H1 (cell line): ENCODE measurements around the gene SH2D5. TPM values are rescaled to one million over a fixed set of nuclear protein-coding genes. Genes with fewer than 3 reads are reported as not detected.

Source experiments
- CTCF ChIA-PET: fragments of 300-600 bp; sonication (Branson Sonifier 250); formaldehyde crosslinking; loops from one replicate; lab custom pipeline; 2021; ENCODE audit not compliant: partially characterized antibody; lab: Charles Lee
- POLR2A ChIA-PET: fragments of 300-600 bp; sonication (Branson Sonifier 250); formaldehyde crosslinking; loops from one replicate; lab custom pipeline; 2021; ENCODE audit warnings: inconsistent platforms; ENCODE audit not compliant: partially characterized antibody; lab: Charles Lee
- DNase-seq, 2 experiments: peaks; one replicate each; pipeline versions ENCODE4 v3.0.0 to v3.0.0-alpha.2; 2010 to 2022; ENCODE audit warnings: low spot score in 2 of 2, low read depth in 1 of 2, mixed read lengths in 1 of 2
- FAIRE-seq: peaks from 2 replicates; lab custom pipeline; 2011; peaks lifted over from hg19 to GRCh38; lab: Jason Lieb, UNC
- H2AFZ ChIP-seq: 2 replicates; pipeline ENCODE4 v1.8.1; 2012; ENCODE audit warnings: low read length, inconsistent platforms
- H2AK5ac ChIP-seq: 2 replicates; pipeline ENCODE4 v1.6.1; 2013; ENCODE audit warnings: low read depth, low read length
- H2BK120ac ChIP-seq: replicated peaks from 2 replicates; pipeline ENCODE3; 2013; ENCODE audit warnings: low read depth, low read length, inconsistent platforms
- H2BK12ac ChIP-seq: 2 replicates; pipeline ENCODE4 v1.6.1; 2013; ENCODE audit warnings: low read depth, low read length
- H2BK15ac ChIP-seq: 2 replicates; pipeline ENCODE4 v1.6.1; 2013; ENCODE audit warnings: low read length
- H2BK20ac ChIP-seq: 2 replicates; pipeline ENCODE4 v1.6.1; 2013; ENCODE audit warnings: low read length
- H2BK5ac ChIP-seq: 2 replicates; pipeline ENCODE4 v1.6.1; 2013; ENCODE audit warnings: low read depth, low read length
- H3K14ac ChIP-seq: 2 replicates; pipeline ENCODE4 v1.6.1; 2013; ENCODE audit warnings: inconsistent platforms; ENCODE audit not compliant: insufficient read length
- H3K18ac ChIP-seq: 2 replicates; pipeline ENCODE4 v1.6.1; 2013; ENCODE audit warnings: low read length; ENCODE audit errors: extremely low read depth
- H3K23ac ChIP-seq: 2 replicates; pipeline ENCODE4 v1.6.1; 2013; ENCODE audit warnings: inconsistent platforms; ENCODE audit not compliant: insufficient read length
- H3K23me2 ChIP-seq: 2 replicates; pipeline ENCODE4 v1.6.1; 2013; ENCODE audit warnings: low read depth, low read length
- H3K27ac ChIP-seq: 2 replicates; pipeline ENCODE4 v1.6.1; 2011; ENCODE audit warnings: low read depth, low read length, inconsistent platforms
- H3K27me3 ChIP-seq, 4 experiments: replicated peaks in 1 of 4; 1 replicate in 1 of 4; 2 replicates in 3 of 4; pipeline versions ENCODE4 v1.6.1 to v1.8.1; 2011 to 2013; ENCODE audit warnings: low read length in 3 of 4, mild to moderate bottlenecking in 3 of 4, inconsistent platforms in 2 of 4, mixed read lengths in 2 of 4, moderate library complexity in 1 of 4; ENCODE audit not compliant: control insufficient read depth in 3 of 4, insufficient read depth in 3 of 4; ENCODE audit errors: extremely low read depth in 1 of 4
- H3K36me3 ChIP-seq, 4 experiments: 2 replicates each; pipeline versions ENCODE4 v1.6.1 to v1.8.1; 2011 to 2013; ENCODE audit warnings: mild to moderate bottlenecking in 4 of 4, low read length in 3 of 4, moderate library complexity in 2 of 4, control low read depth in 1 of 4, inconsistent platforms in 1 of 4; ENCODE audit not compliant: insufficient read depth in 4 of 4, control insufficient read depth in 2 of 4
- H3K4ac ChIP-seq: replicated peaks from 2 replicates; pipeline ENCODE3; 2013; ENCODE audit warnings: low read length, low read depth, mixed read lengths, inconsistent platforms; ENCODE audit not compliant: insufficient read length
- H3K4me1 ChIP-seq, 4 experiments: replicated peaks in 1 of 4; 1 replicate in 1 of 4; 2 replicates in 3 of 4; pipeline versions ENCODE4 v1.6.1 to v1.8.1; 2011 to 2013; ENCODE audit warnings: low read length in 3 of 4, inconsistent platforms in 2 of 4, mixed read lengths in 1 of 4; ENCODE audit not compliant: insufficient read depth in 4 of 4, control insufficient read depth in 3 of 4
- H3K4me2 ChIP-seq, 2 experiments: 2 replicates each; pipeline versions ENCODE4 v1.6.1 to v1.8.1; 2011 to 2013; ENCODE audit warnings: low read depth in 2 of 2, low read length in 2 of 2, control low read depth in 1 of 2, inconsistent platforms in 1 of 2, mild to moderate bottlenecking in 1 of 2; ENCODE audit not compliant: insufficient read depth in 1 of 2
- H3K4me3 ChIP-seq, 4 experiments: fragments of 200-600, 300-600 bp in 1 of 4; sonication (generic), shearing (Covaris generic), sonication (Bioruptor Twin) in 1 of 4; 2 replicates each; pipeline versions ENCODE4 v1.5.1 to v1.8.1; 2011 to 2016; ENCODE audit warnings: low read length in 4 of 4, low read depth in 3 of 4, control low read depth in 2 of 4, inconsistent platforms in 2 of 4, mild to moderate bottlenecking in 2 of 4, mixed read lengths in 1 of 4, moderate library complexity in 1 of 4; ENCODE audit not compliant: insufficient read depth in 2 of 4; ENCODE audit errors: extremely low read depth in 1 of 4
- H3K56ac ChIP-seq: replicated peaks from 2 replicates; pipeline ENCODE3; 2013; ENCODE audit warnings: low read depth, mild to moderate bottlenecking, mixed read lengths, low read length, inconsistent platforms; ENCODE audit not compliant: insufficient read length
- H3K79me1 ChIP-seq: 2 replicates; pipeline ENCODE4 v1.6.1; 2013; ENCODE audit warnings: low read depth, low read length, control low read depth
- H3K79me2 ChIP-seq, 2 experiments: 2 replicates each; pipeline versions ENCODE4 v1.6.1 to v1.8.1; 2012 to 2013; ENCODE audit warnings: low read length in 2 of 2, mild to moderate bottlenecking in 2 of 2, inconsistent platforms in 1 of 2; ENCODE audit not compliant: insufficient read depth in 2 of 2, control insufficient read depth in 1 of 2
- H3K9ac ChIP-seq, 4 experiments: replicated peaks in 1 of 4; 1 replicate in 1 of 4; 2 replicates in 3 of 4; pipeline versions ENCODE4 v1.6.1 to v1.8.1; 2011 to 2013; ENCODE audit warnings: low read depth in 3 of 4, low read length in 3 of 4, control low read depth in 2 of 4, mild to moderate bottlenecking in 2 of 4, moderate library complexity in 2 of 4, inconsistent platforms in 1 of 4; ENCODE audit errors: extremely low read depth in 1 of 4
- H3K9me3 ChIP-seq, 2 experiments: 2 replicates each; pipeline versions ENCODE4 v1.6.1 to v1.8.1; 2012 to 2013; ENCODE audit warnings: mild to moderate bottlenecking in 2 of 2, moderate library complexity in 2 of 2, control low read depth in 1 of 2, inconsistent platforms in 1 of 2, low read depth in 1 of 2, low read length in 1 of 2, mixed read lengths in 1 of 2; ENCODE audit not compliant: insufficient read depth in 2 of 2
- H4K20me1 ChIP-seq, 2 experiments: replicated peaks in 1 of 2; 2 replicates each; pipeline versions ENCODE3 to v1.8.1; 2011 to 2013; ENCODE audit warnings: inconsistent platforms in 2 of 2, low read length in 2 of 2, mild to moderate bottlenecking in 1 of 2; ENCODE audit not compliant: insufficient read depth in 2 of 2, control insufficient read depth in 1 of 2
- H4K5ac ChIP-seq: 2 replicates; pipeline ENCODE4 v1.6.1; 2013; ENCODE audit warnings: low read length, low read depth, mixed read lengths, inconsistent platforms; ENCODE audit not compliant: insufficient read length
- H4K8ac ChIP-seq: 2 replicates; pipeline ENCODE4 v1.8.0; 2013; ENCODE audit warnings: mild to moderate bottlenecking, moderate library complexity, low read length, inconsistent platforms; ENCODE audit not compliant: insufficient read depth; ENCODE audit errors: extremely low read depth
- H4K91ac ChIP-seq: replicated peaks from 2 replicates; pipeline ENCODE3; 2013; ENCODE audit warnings: low read length, mixed read lengths, inconsistent platforms; ENCODE audit not compliant: insufficient read length
- KDM1A ChIP-seq: fragments of 200-600, 300-600 bp; sonication (generic); IDR thresholded peaks from 2 replicates; pipeline ENCODE4 v1.7.1; 2016; ENCODE audit warnings: mild to moderate bottlenecking, low read length, borderline replicate concordance
- WGBS, 2 experiments: shearing (Covaris generic) in 1 of 2; methylation state at CpG; one replicate each; pipeline versions ENCODE4 v1.1.6 to v1.1.7; 2013 to 2015; ENCODE audit warnings: low lambda C conversion rate in 2 of 2, mixed read lengths in 2 of 2, inconsistent platforms in 1 of 2, low coverage in 1 of 2, missing lambda C conversion rate in 1 of 2; ENCODE audit not compliant: insufficient replicate concordance in 2 of 2, insufficient coverage in 1 of 2, insufficient read length in 1 of 2; ENCODE audit errors: extremely low coverage in 1 of 2, missing lambda C conversion rate in 1 of 2; 5-methylcytosine and 5-hydroxymethylcytosine counted together
- polyA plus RNA-seq, 7 experiments: library from polyadenylated mRNA; depleted of rRNA in 3 of 7; stranded (reverse) in 5 of 7; unstranded in 2 of 7; fragments of >200 nt in 5 of 7; fragments of 200-250 nt in 2 of 7; gene quantifications; 1 replicate in 5 of 7; 2 replicates in 1 of 7; 4 replicates in 1 of 7; pipeline versions ENCODE4 v1.2.1 to v1.2.3, GENCODE V29; 2011 to 2013; ENCODE audit warnings: missing spikeins in 2 of 7, mixed read lengths in 2 of 7
- total RNA-seq: library from RNA; stranded (reverse); fragmentation: NEBNext Ultra II Directional; extraction: Animal tissue kit (Norgen Biotek cat#: 25700); gene quantifications from 2 replicates; pipeline ENCODE4 v1.2.1, GENCODE V29; 2021

The SH2D5 gene
- total and polyA plus RNA-seq, 2 of the 8 experiments (the other 6 are each of a cell fraction or from before 2014, with no cell fraction given): 13.2 to 18.4 TPM

DNA sequence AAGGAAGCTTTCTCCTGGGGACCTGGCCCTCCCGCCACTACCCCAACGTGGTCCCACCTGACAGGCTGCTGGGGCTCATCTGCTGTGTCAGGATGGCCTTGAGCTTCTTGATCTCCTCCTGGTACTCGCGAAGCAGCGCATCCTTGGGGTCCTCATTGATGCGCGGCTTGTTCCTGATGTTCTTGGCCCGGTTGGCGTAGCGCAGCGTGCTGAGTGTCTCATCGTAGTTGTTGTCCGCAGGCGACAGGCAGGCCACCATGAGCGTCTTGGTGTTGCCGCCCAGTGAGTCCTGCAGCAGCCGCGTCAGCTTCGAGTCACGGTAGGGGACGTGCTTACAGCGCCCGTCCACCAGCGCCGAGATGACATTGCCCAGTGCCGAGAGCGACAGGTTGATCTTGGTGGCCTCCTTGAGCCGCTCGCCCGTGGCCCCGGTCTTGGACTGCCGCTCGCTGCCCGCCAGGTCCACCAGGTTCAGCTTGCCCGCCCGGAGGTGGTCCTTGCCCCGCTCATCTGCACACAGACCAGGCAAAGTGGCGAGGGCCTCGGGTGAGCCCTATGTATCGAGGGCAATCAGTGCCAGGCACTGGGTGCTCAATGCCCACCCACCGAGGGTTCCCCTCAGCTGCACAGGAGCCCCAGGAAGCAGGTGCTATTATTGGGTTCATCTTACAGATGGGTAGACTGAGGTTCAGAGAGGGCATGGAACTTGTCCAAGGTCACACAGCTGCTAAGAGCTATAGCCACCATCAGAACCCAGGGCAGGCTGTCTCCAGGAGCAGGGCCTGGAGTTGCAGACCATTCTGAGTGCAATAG is 27.9 kb downstream of the SH2D5 start:
- Histone ChIP-seq H2AK5ac (no peak overlapping the region), H3K4ac (no peak overlapping the region), H2BK5ac (no peak overlapping the region; the same call in 1 of the 2 replicates), H3K56ac (no peak overlapping the region), H2BK20ac (no peak overlapping the region), H3K79me1 (no peaks in the 10 kb centered on the region), H3K9me3 (no peaks in the 10 kb centered on the region), H3K4me1 (no peaks in the 10 kb centered on the region), H4K8ac (no peak overlapping the region), H3K36me3 (no peaks in the 10 kb centered on the region; a peak in 2 of 8 replicates), H3K14ac (no peak overlapping the region), H3K4me2 (no peak overlapping the region), H3K27me3 (no peaks in the 10 kb centered on the region), H2BK120ac (no peak overlapping the region), H2BK15ac (no peak overlapping the region), H3K27ac (no peak overlapping the region), H3K79me2 (no peaks in the 10 kb centered on the region), H4K5ac (no peak overlapping the region), H4K91ac (no peak overlapping the region), H3K18ac (no peak overlapping the region), H3K23me2 (peaks cover 8% of the 10 kb centered on the region; the same call in 1 of the 2 replicates), H2BK12ac (no peak overlapping the region), H3K9ac (no peak overlapping the region), H3K23ac (no peak overlapping the region), H3K4me3 (no peak overlapping the region), H2AFZ (no peak overlapping the region), H4K20me1 (peaks cover 0 to 17% of the 10 kb centered on the region in 2 experiments)
- DNase-seq (no peak), FAIRE-seq (no peak)
- ChIA-PET POLR2A (interaction anchor here (0.8 to 1.1 kb wide), 2 partner anchors 12 to 82 kb away, joined by 3 to 4 read pairs; no protein-coding TSS in a partner anchor), CTCF (interaction anchor here (0.6 to 4.6 kb wide), 5 partner anchors 7 to 431 kb away, joined by 3 to 29 read pairs (median 3); no protein-coding TSS in a partner anchor)
- 92% methylated on average over 39 of the region's 41 CpGs; no CpG with 5 or more reads in 1 of the 2 experiments for WGBS, 2 experiments
- TF ChIP-seq KDM1A: no peak
